Measurements from ENCODE around the gene OR52B4. TPM values are rescaled to one million over a fixed set of nuclear protein-coding genes. Genes with fewer than 3 reads are reported as not detected.
"Not testable (repeated sequence)": the region's sequence is repeated elsewhere in the genome, so short reads cannot be mapped to it uniquely, and the experiment has no call there.

OR52B4 gene
- total RNA-seq, 2 experiments from 2014 or later: not detected

DNA sequence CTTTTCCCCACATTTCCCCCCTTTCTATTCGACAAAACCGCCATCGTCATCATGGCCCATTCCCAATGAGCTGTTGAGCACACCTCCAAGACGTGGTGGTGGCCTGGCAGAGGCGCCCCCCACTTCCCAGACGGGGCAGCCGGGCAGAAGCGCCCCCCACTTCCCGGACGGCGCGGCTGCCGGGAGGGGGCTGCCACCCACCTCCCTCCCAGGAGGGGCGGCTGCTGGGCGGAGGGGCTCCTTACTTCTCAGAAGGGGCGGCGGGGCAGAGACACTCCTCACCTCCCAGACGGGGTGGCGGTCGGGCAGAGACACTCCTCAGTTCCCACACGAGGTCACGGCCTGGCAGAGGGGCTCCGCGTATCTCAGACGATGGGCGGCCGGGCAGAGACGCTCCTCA lies 33.8 kb downstream of the OR52B4 start:
- H3K4me1 Mint-ChIP-seq; H3K4me3 Mint-ChIP-seq; DNase-seq; H3K27me3 Mint-ChIP-seq; H3K27ac Mint-ChIP-seq; POLR2A ChIA-PET; CTCF ChIA-PET; H3K9me3 Mint-ChIP-seq; H3K36me3 Mint-ChIP-seq (ENCODE audit: low read depth): not testable (repeated sequence)

Other genes starting within 250 kb of the OR52B4 start
- 10 to 100 TPM; 76.2 to 95.1 TPM for gene TRIM21, start 25.3 kb upstream of the OR52B4 start, total RNA-seq
- gene OR52K2, start 80.9 kb upstream of the OR52B4 start, total RNA-seq: not detected
- gene OR52K1, start 114.3 kb upstream of the OR52B4 start, total RNA-seq: not detected
- not detected for gene OR52M1, start 176.8 kb upstream of the OR52B4 start, total RNA-seq
- gene OR52I2, start 213.4 kb upstream of the OR52B4 start, total RNA-seq: not detected
- not detected for gene OR52I1, start 225.7 kb upstream of the OR52B4 start, total RNA-seq
- 10 to 100 TPM; 13.4 to 15.4 TPM for gene TRIM68, start 239.8 kb upstream of the OR52B4 start, total RNA-seq

Data from activated CD4-positive, alpha-beta T cell treated with anti-CD3 and anti-CD28 coated beads, Interleukin-2, amount 10 ng/mL, durations not matched to agents 7 days and 5 days (primary cell).